ENCODE results near the gene SLC4A8.

Gene SLC4A8

DNA sequence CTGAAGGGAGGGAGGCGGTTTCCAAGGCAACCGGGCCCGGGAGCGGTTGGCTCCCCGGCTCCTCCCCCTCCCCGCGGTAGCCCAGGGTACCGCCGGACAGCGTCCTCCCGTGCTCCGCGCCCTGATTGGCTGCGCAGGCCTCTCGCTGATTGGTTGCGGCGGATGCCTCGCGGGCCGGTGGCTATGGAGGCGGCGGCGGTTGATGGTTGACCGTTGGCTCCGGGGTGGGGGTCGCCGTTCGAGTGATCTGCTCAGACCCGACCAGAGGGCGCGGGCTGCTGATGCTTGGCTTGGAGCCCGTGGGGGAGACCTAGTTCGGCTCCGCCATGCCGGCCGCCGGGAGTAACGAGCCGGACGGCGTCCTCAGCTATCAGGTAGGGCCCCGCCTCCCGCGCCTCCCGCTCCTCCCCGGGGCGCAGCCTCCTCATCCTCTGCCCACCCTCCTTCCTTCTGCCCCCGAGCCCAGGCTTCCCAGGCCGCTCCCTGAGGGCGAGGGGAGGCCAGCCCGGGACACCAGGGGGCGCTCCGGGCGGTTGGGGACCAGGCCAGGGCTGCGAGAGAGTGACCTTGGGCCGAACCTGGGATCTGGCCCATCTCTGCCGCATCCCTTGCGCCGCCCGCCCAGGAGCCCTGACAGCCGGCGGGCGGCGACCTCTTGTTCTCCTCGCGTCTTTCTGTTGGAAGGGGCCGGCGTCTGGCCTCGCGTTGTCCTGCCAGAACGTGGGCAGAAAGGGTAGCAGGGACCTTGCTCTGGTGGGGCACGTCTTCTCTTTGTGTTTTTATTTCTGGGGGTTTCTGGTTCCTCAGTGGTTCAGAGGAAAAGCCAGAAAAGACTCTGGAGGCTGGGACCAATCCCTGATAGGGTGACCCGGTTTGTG is at the start of gene SLC4A8:
SLC4A8 (plus strand) TSS at position 170 of the 878 bp plus-strand sequence; CDS start at position 327, 157 bp downstream.
- DNase-seq (ENCODE audit: low read depth in 2 of 2) = peak; percentile 60 to 78

DNA sequence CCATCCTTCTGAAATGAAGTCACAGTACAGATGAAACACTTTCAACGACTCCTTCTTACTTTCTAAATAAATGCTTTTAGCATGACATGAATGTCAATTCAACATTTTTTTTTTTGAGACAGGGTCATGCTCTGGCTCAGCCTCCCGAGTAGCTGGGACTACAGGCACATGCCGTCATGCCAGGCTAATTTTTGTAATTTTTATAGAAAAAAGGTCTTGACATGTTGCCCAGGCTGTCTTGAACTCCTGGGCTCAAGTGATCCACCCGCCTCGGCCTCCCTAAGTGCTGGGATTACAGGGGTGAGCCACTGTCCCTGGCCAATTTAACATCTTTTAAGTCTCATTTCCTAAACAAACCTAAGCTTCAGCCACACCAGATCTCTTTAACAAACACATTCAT is 49.8 kb upstream of the SLC4A8 start:
- no peak for DNase-seq (ENCODE audit: low read depth in 2 of 2)

DNA sequence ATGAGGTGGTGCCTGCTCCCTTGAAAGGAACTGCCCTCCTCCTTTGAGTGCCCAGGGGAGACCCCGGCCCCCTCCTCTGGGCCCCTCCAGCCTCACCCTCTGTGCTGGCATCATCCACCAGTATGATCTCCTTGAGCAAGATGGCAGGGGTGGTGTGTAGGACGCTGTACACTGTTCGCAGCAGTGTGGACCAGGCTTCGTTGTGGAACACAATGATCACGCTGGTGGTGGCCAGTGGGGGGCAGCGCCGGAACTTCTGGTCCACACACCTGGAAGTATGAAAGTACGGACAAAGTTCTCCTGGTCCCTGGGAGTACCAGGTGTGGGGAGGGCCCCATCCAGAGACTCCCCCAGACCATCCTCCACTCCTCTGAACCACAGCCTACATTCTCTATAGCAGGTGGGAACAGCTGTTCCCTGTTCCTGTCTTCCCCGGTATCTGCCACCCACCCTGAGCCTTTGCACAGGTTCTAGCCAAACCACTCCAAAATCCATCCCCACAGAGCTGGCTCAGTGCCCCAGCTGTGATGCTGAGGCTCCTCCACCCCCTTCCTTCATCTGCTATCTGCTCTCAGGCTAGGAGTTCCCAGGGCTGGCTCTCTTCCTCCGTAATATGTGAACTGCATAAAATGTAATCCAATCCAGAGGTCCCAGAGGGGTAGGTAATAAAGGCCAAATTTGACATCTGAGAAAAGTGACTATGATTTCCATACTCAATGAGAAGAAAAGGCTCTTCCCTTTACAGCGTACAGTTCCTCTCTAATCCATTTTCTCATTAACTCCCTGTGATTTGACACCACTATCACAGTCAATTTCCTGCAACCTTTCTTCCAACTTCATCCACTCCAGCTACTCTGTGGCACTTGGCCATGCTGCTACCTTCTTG is 47.3 kb upstream of the SLC4A8 start:
- no peak for DNase-seq (ENCODE audit: low read depth in 2 of 2)

DNA sequence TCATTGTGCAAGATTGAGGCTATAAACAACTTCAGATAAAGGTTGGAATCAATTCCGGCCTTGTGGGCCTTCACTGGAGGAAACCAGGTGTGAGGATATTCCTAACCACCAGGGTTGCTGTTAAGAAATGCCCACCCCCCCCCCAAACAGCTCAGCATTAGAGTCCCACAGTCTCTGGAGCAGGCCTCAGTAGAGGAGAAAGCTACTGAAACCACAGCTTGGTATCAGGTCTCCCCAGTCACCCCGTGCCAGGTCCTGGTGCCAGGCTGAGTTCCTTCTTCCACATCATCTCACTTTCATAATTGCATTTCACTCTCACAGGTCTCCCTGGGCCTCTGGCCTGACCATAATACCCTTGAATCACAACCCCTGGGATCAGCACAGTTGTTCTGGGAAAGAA is 45.9 kb upstream of the SLC4A8 start:
- DNase-seq (ENCODE audit: low read depth in 2 of 2) = no peak

DNA sequence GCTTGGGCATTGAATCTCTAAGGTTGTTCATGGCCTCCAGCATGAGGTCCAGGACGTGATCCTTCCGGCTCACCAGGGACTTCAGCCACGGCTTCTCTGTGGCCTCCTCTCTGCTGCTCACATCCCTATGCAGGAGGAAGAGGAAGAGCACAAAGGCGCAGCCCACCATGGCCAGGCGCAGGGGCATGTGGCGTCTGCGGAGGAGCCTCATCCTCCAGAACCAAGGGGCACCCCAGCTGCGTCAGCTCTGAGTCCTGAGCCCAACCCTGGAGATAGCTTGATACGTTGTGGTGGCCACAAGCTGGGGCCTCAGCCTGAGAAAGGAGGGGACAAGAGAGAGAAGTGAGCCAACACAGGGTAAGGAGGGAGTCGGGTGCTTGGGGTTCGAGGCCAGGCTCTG is 45.1 kb upstream of the SLC4A8 start:
- no peak for DNase-seq (ENCODE audit: low read depth in 2 of 2)

DNA sequence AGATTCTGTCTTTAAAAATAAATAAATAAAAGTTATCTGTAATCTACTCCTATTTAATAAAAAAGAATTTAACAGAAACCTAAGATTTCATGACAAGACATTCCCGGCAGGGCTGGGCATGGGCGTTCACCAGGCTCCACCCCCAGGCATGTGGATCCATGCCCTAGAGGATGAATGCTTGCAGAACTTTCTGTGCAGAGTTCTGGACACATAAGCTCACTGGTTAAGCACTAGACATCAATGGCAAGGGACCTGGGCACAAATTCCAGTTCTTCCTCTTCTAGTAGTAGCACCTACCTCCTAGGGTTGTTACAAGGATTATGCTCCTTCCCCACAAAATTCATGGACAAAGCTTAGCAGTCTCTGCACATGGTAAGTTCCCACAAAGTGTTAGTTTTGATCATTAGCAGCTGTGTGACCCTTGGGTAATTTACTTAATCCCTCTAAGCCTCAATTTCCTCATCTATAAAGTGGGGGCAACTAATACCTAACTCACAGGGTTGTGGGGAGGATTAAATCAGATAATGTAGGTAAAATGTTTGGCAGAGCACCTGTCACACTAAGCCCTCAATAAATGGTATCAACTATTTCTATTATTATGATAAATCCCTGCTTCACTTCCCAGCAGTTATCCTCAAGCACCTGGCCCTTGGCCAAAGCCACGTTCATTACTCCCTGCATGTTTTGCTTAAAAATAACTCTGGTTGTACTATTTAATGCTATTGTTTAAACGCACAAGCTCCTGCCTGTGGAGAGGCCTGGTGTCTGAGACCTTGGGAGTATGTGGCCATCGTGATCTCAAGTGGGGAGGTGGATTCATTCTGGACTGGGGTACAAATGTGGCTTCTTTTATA is 43.2 kb upstream of the SLC4A8 start:
- no peak for DNase-seq (ENCODE audit: low read depth in 2 of 2)

DNA sequence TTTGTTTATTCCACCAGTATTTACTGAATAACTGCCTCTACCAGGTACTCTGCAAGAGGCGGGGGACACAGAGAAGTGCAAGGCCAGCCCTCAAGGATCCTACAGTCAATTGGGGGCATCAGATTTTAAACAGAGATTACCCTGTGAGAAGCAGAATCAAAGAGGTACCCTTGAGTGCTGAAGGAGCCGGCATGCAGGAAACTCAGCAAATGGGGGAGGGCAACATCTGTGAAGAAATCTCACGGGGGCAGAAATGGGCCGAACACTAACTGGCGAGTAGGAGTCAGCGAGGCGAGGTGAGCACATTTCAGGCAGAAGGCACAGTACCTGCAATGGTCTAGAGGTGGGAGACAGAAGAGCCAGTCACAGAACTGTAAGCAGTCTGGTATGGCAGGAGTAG is 42.5 kb upstream of the SLC4A8 start:
- no peak for DNase-seq (ENCODE audit: low read depth in 2 of 2)

DNA sequence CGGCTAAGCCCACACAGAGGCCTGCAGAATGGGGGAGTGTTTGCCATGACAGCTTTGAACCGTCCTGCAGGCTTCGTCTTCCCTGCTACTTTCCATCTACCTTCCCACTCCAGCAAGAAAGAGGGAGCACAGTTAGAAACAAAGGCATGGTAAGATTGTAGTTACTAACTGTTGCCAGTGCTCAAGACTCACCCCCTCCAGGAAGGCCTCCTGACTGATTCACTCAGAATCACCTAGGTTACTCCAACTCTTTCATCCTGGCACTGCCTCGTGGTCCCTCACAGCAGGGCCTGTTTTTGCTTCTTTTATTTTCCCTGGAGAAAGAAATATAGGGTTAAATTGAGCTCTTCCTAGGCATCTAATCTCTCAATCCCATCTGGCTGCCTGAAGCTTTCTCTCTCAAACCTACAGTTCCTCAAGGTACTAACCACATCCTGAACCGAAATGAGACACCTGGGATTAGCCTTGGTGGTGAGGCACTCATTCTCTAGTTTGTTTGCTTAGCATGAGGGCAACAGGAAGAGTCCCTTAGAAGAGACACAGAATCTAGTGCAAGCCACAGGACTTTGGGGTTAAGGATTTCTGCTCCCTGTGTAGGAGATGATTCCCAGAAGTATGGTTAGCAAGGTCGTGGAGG is 41.2 kb upstream of the SLC4A8 start:
- no peak for DNase-seq (ENCODE audit: low read depth in 2 of 2)

DNA sequence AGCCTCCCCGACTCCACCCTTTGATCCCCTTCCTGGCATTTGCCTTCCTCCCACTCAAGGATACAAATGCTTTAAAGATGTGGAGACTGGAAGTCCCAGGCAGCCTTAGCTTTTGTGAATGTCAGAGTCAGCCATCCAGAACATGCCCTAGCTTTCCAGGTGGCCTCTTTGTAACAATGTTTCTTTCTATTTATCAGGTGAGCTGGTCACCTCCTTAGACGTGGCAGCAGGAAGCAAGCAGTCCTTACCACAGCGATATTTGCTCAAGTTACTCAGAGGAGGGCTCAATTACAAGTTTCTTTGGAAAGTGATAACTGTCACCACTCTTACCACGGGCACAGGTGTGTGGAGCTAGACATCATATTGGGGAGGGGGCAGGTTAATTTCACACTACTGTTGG is 38.3 kb upstream of the SLC4A8 start:
- no peak for DNase-seq (ENCODE audit: low read depth in 2 of 2)

DNA sequence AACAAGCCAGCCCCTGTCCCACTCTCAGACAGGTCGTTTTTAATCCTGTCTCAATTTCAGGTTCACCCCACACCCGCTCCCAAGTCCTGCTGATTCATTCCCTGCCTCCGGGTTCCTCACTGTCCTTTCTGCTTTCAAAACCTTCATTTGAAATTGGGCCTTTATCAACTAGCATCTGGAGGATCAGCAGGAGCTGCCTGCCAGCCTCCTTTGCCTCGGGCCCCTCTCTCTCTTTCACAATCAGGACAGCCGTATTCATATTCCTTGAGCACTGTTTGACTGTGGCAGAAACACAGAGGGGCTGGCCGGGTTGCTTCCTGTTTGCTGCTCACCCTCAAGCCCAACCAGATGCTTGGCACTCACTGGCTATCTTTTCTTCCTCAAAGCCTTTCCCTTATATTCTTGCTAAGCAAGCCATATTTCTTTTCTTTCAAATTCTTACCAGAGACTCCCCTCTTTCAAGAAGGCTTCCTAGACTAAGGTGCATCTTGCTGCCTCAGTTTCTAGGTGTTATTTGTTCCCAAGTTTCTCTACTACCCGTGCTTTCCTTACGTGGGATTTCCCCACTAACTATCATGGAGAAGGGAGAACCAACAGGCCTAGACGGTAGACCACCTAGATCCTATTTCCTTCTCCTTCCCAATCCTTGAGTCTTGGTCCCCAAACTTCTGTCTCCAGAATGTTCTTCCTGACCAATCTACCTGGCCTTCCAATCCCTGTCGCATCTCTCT is 36.4 kb upstream of the SLC4A8 start:
- DNase-seq (ENCODE audit: low read depth in 2 of 2) = no peak

DNA sequence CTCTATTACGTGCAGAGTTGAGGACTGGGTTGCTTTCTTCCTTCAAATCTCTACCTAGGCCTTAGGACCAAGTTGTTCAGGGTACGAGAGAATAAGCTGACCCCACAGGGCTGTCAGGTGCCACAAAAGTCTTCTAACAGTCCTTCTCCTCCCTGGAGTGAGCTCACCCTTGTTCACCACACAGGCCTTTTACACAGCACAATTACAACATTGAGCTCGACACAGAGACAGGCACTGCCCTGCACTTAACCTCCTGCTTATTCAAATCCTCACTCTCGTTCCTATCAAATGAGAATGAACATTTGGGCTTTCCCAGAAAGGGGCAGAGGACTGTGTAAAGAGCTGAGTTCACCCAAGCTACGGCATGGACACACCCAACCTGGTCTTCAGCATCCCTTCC is 35.8 kb upstream of the SLC4A8 start:
- DNase-seq (ENCODE audit: low read depth in 2 of 2) = no peak

DNA sequence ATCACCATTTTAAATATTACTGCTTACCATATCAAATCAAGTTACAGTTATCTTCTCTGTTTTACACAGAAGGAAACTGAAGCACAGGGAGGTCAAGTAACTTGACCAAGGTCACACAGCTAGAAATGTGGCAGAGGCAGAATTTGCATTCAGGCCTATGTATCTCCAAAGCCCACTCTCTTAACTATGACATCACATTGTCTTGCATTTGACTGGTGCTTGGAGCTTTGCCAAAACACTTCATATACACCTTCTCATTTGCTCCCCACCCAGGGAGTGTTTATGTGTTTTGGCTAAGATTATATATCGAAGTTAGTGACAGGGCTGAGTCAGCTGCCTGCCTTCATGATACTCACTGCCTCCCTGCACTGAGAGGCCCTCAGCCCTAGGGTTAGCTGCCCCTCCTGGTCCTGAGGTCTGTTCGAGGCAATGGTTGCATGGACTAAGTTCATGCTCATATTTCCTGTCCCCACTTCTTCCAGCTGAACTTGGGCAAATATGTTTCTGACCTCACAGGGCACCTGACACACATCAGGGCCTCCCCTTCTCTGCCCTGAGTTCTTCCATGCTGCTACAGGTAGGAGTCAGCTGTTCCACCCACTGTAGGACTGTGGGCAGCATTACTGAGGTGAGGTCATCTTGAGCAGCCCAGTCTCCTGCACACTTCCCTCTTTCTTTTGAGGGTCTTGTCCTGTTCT is 35.2 kb upstream of the SLC4A8 start:
- no peak for DNase-seq (ENCODE audit: low read depth in 2 of 2)

DNA sequence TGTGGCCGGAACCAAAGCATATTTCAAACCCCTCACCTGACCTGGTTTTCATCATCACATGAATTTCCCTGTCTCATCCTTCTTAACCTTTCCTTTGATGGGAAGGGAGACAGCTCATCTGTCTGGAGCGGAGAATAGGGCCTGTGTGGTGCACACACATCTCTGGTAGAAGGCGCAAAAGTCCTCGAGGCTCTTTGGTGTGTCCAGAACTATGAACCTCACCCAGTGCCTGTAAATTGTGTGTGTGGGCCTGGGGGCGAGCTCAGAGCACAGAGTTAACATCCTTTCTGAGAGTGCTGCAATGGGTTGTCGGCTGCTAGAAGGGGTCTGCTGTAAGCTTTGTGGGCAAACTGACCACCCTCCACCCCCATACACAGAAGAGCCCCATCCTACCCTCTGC is 34.2 kb upstream of the SLC4A8 start:
- no peak for DNase-seq (ENCODE audit: low read depth in 2 of 2)

DNA sequence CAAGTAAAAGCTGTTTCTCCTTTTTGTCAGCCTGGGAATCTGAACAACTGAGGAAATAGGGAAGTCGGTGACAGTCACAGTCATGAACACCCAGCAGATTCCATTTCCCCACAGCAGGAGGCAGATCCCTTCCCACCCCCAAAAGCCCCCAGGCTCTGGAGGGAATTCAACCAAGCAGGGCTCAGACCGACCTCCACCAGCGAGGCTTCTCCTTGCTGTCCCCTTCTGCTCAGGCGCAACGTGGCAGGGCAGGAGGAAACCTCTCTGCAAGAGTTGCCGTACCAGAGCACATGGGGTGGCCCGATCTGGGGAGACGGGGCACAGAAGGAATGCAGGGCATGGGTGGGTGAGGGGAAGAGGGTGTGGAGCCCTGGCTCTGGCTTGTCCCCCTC is 33.7 kb upstream of the SLC4A8 start:
- no peak for DNase-seq (ENCODE audit: low read depth in 2 of 2)

DNA sequence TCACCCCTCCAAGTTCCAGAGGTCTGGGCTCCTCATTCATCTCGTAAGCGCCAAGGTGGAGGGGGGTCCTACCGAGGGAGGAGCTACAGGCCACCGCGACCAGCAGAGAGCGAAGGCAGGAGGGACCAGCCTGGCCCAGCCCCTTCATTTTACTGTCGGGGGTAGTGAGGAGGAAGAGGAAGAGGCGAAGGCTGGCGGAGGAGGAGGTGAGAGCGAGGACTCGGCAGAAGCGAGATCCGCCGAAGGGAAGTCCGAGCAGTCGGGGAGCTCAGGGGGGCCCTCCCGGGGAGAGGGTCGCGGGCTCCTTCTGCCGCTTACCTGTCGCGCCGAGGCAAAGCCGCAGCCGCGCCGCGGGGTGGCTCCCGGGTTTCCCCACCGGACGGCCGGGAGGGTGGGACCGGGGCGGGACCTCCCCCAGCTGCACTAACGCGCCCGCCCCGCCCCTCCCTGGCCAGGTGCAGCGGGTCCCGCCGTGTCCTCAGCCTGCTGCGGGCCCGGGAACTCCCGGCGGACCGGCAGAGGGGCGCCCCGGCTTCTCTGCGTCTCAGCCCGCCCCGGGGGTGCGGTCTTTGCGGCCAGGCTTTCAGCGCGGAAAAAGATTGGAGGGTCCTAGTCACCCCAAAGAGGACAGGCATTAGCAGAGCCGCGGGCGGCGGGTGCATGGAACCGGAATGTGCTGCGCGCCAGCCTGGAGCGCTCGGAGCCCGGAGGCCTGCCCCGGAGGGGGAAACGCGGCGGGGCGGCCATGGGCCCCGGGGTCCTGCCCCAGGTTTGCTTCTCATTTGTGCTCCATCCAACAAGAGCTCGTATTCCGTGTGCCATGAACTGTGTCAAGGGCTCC is 33.1 kb upstream of the SLC4A8 start, which contains the start of gene GALNT6:
GALNT6 (minus strand) TSS at position 124 of the 841 bp plus-strand sequence. CDS start 11,625 bp downstream, outside the sequence.
- peak; percentile 28 to 61 for DNase-seq (ENCODE audit: low read depth in 2 of 2)

DNA sequence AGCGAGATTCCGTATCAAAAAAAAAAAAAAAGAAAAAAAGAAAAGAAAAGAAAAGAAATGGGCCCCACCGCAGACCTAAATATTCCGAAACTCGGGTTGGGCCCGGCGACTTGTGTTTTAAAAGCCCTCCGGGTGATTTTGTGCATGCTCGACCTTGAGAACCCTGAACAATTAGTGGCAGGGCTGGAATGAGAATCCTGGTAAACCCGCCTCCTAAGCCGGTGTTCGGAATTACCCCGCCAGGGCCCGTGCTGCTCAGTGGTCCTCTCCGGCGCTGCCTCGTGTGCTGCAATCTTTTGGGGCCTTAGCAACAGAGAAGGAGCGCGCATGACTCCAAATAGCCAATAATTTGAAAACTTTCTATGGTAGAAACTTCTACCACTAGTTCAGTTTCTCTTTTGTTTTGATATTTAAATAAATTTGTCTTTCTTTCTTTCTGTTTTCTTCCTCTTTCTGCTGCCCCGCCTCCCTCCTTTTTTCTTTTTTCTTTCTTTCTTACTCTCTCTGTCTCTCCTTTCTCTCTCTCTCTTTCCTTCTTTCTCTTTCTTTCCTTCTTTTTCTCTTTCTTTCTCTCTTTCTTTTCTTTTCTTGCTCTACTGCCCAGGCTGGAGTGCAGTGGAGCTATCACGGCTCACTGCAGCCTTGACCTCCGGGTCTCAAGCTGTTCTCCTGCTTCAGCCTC is 31.9 kb upstream of the SLC4A8 start:
- no peak for DNase-seq (ENCODE audit: low read depth in 2 of 2)

DNA sequence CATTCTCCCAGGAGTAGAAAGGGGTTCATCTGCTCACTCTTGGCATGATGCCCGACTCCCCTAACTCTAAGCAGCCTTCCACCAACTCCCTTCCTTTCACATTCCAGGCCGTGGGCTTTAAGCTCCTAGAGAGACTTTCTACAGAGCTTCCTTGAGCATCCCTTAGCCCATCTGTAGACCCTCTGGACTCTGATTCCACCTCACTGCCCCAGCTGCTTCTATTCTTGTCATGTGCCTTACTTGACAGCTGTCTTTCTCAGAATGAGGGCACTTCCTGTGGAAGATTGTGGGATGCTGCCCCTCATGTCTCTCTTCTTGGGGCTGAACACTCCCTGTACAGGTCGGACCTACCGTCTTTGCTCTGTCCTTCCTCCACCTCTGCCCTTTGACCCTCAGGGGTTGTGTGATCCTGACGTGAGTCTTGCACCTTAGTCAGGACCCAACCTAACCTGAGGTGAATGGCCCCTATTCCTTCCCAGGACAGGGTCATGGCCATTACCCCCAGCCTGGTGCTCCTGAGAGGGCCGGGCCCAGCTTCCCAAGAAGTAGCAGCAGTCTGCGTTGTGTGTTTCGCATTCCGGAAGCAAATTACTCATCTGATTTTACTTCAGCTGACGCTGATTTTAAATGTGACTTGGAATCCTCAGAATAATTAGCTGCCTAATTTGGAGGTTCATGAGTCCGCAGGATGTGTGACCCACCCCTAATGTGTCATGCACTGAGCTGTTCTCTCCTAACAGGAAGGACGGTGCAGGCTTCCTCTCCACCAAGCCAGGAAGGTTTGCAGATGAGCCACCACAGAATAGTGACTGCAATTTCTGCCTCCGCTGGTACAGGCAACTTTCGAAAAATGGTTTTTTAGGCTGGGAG is 30.7 kb upstream of the SLC4A8 start:
- peak in 1 of 2 donors; percentile 33 for DNase-seq (ENCODE audit: low read depth in 2 of 2)

Data from stimulated activated CD4-positive, alpha-beta T cell treated with anti-CD3 and anti-CD28 coated beads, Interleukin-15, amount 100 ng/mL, for 48 hours (primary cell).